ENCODE measurements around the gene SPO11. TPM values are rescaled to one million over a fixed set of nuclear protein-coding genes. Genes with fewer than 3 reads are reported as not detected.

Gene SPO11
- total RNA-seq, 1 experiment from 2014 or later, result not detected

GRCh38 chr20:57315083-57315975 is 14.3 kb upstream of the SPO11 start:
- no peak overlapping the region for H3K27ac ChIP-seq (ENCODE audit: low read depth, low read length)
- H3K27me3 ChIP-seq (ENCODE audit: insufficient read depth, low read length), result peaks cover 7% of the 10 kb centered on the region; the same call in 1 of the 2 replicates
- RAD21 ChIA-PET (ENCODE audit: low non-redundant PET in 1 of 2, low total read pairs in 2 of 2, uncharacterized antibody in 2 of 2, unreplicated experiment in 2 of 2), result no interaction called here
- H2AFZ ChIP-seq (ENCODE audit: low read depth, low read length, poor library complexity, severe bottlenecking), result no peak overlapping the region
- H3K79me2 ChIP-seq (ENCODE audit: insufficient read depth, low read length), result no peaks in the 10 kb centered on the region
- intact Hi-C loops (cut with micrococcal nuclease), result no loop called here
- no peaks in the 10 kb centered on the region for H3K36me3 ChIP-seq (ENCODE audit: control insufficient read depth in 1 of 2, insufficient read depth in 2 of 2, low read length in 2 of 2)
- H3K4me3 ChIP-seq (replicated peaks in 1 of 2; ENCODE audit: low read depth in 1 of 2, low read length in 2 of 2), result no peak overlapping the region
- no peaks in the 10 kb centered on the region for H3K9me3 ChIP-seq (ENCODE audit: control insufficient read depth in 1 of 2, insufficient read depth in 1 of 2, low read depth in 1 of 2, low read length in 2 of 2)
- POLR2A ChIA-PET, result no interaction called here
- no peak for TF ChIP-seq CBX3 (IDR thresholded peaks at IDR 0.05; ENCODE audit: low read depth)
- TF ChIP-seq REST (IDR thresholded peaks at IDR 0.05; ENCODE audit: low read depth), result no peak
- TF ChIP-seq ELF1 (IDR thresholded peaks at IDR 0.05; ENCODE audit: borderline replicate concordance, low read depth), result no peak
- no peak overlapping the region for H3K9ac ChIP-seq (ENCODE audit: low read length)
- ATAC-seq (no peak), DNase-seq (ENCODE audit: low read depth, low spot score) (no peak)
- CTCF ChIA-PET, result no interaction called here
- BruUV-seq (replicated peaks), result no TSS peak
- H3K9me2 ChIP-seq (ENCODE audit: insufficient read depth), result no peaks in the 10 kb centered on the region
- H3K4me1 ChIP-seq (ENCODE audit: control insufficient read depth in 1 of 2, insufficient read depth in 2 of 2, low read length in 2 of 2), result no peaks in the 10 kb centered on the region
- no peak overlapping the region for H3K4me2 ChIP-seq (ENCODE audit: low read length)
- H4K20me1 ChIP-seq (ENCODE audit: insufficient read depth), result no peaks in the 10 kb centered on the region

- POLR2A ChIA-PET, result no interaction called here
- no peaks in the 10 kb centered on the region for H3K9me3 ChIP-seq (ENCODE audit: control insufficient read depth in 1 of 2, insufficient read depth in 1 of 2, low read depth in 1 of 2, low read length in 2 of 2)
- RAD21 ChIA-PET (ENCODE audit: low non-redundant PET in 1 of 2, low total read pairs in 2 of 2, uncharacterized antibody in 2 of 2, unreplicated experiment in 2 of 2), result no interaction called here
- H3K4me1 ChIP-seq (ENCODE audit: control insufficient read depth in 1 of 2, insufficient read depth in 2 of 2, low read length in 2 of 2), result no peaks in the 10 kb centered on the region
- no peaks in the 10 kb centered on the region for H4K20me1 ChIP-seq (ENCODE audit: insufficient read depth)
- CTCF ChIA-PET, result no interaction called here
- no TSS peak for BruUV-seq (replicated peaks)
- no peak overlapping the region for H2AFZ ChIP-seq (ENCODE audit: low read depth, low read length, poor library complexity, severe bottlenecking)
- no peaks in the 10 kb centered on the region for H3K36me3 ChIP-seq (ENCODE audit: control insufficient read depth in 1 of 2, insufficient read depth in 2 of 2, low read length in 2 of 2)
- TF ChIP-seq SIN3A (IDR thresholded peaks at IDR 0.05; ENCODE audit: low read depth) (no peak), CBX3 (IDR thresholded peaks at IDR 0.05; ENCODE audit: low read depth) (no peak), CEBPB (IDR thresholded peaks at IDR 0.05; ENCODE audit: low read depth) (no peak)
- no peak overlapping the region for H3K9ac ChIP-seq (ENCODE audit: low read length)
- no peak overlapping the region for H3K4me2 ChIP-seq (ENCODE audit: low read length)
- no peak overlapping the region for H3K4me3 ChIP-seq (replicated peaks in 1 of 2; ENCODE audit: low read depth in 1 of 2, low read length in 2 of 2)
- no peak for DNase-seq (ENCODE audit: low read depth, low spot score)
- H3K9me2 ChIP-seq (ENCODE audit: insufficient read depth), result no peaks in the 10 kb centered on the region
- H3K27me3 ChIP-seq (ENCODE audit: insufficient read depth, low read length), result peaks cover 7% of the 10 kb centered on the region; the same call in 1 of the 2 replicates
- no peak for ATAC-seq
- no peaks in the 10 kb centered on the region for H3K79me2 ChIP-seq (ENCODE audit: insufficient read depth, low read length)
- no peak overlapping the region for H3K27ac ChIP-seq (ENCODE audit: low read depth, low read length)
- intact Hi-C loops (cut with micrococcal nuclease), result no loop called here
Measured at GRCh38 chr20:57315976-57316480, 13.6 kb upstream of the SPO11 start.
